Measurements from ENCODE around the gene RFESD.

- TF ChIP-seq CTCF (IDR thresholded peaks at IDR 0.05) (no peak), POLR2AphosphoS5 (IDR thresholded peaks at IDR 0.05) (no peak), POLR2A (IDR thresholded peaks at IDR 0.05) (no peak), EP300 (IDR thresholded peaks at IDR 0.05) (no peak)
Measured at GRCh38 chr5:95697781-95698681, 51.5 kb downstream of the RFESD start.
